GM18870 (cell line): Measurements from ENCODE around the gene SMYD5.

Source experiments
- ATAC-seq: cut with Tn5 transposase; IDR thresholded peaks from one replicate; pipeline ENCODE4 v1.9.1; 2021; ENCODE audit warnings: moderate library complexity; ENCODE audit not compliant: unreplicated experiment

SMYD5 gene

DNA sequence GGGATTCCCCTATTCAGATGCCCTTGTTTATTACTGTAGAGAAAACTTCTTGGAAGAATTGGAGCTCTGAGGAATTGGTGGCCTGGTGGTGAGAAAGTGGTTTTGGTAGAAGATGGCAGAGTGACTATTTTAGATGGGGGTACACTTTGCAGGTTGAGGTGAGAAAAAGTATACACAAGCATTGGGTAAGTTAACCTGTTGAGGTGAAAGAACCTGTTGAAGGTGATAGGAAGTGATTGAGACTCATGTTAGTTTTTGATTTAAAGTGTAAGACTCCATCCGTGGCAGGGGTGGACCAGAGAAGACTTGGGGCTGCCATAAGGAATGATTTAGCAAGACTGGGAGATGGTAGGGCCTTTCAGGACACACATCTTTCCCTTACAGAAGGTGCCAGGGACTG, 23.1 kb downstream of the SMYD5 start:
- ATAC-seq = no peak

DNA sequence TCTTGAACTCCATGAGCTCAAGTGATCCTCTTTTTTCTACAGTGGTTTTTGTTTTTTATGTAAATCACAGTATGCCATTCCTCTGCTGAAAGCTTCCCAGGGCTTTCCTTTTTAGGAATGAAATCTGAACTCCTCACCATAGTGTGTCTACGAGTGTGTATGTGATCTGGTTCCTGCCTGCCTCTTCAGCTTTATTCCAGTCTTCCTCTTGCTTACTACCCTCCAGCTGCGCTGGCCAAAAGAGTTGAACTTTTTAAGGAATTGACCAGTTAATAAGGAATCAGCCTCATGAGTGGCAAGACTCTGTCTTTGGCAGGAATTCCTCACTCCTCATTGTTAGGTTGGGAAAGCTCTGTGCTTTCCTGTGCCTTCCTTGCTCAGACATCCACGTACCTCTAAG, 24.1 kb downstream of the SMYD5 start:
- ATAC-seq = no peak

DNA sequence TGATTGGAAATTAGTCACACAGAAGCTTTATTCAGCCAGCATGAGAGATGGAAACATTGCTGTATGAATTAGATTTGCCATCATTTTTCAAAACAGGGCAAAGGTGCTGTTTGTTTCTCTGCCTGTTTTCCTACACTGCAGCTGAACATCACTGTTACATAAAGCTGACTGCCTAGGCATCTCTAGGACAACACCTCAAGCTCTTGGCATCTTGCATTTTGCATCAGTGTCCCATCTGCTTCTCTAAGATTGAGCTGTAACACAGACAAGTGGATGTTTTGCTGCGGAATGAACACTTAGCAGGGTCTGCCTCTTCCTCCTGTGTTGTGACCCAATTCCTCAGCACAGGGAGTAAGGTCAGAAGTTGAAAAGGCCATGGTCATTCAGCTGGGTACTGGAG, 24.9 kb downstream of the SMYD5 start:
- ATAC-seq = no peak

DNA sequence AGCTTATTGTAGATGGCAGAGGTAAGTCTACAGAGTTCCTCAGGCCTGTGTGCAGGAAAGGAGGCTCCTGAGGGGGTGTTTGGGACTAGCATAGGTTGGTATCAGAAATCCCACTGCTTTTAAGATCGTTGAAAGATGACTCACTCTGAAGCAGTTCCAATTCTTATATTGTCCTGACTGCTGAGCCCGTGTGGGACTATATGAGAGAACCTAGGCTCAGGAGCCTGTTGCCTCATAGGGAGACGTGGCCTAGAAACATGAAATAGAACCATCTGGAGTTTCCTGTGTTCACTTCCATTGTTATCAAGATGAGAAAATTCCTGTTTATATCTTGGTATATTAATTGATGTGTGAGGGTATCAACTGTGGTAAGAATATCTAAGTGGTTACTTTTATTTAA, 25.7 kb downstream of the SMYD5 start:
- no peak for ATAC-seq

DNA sequence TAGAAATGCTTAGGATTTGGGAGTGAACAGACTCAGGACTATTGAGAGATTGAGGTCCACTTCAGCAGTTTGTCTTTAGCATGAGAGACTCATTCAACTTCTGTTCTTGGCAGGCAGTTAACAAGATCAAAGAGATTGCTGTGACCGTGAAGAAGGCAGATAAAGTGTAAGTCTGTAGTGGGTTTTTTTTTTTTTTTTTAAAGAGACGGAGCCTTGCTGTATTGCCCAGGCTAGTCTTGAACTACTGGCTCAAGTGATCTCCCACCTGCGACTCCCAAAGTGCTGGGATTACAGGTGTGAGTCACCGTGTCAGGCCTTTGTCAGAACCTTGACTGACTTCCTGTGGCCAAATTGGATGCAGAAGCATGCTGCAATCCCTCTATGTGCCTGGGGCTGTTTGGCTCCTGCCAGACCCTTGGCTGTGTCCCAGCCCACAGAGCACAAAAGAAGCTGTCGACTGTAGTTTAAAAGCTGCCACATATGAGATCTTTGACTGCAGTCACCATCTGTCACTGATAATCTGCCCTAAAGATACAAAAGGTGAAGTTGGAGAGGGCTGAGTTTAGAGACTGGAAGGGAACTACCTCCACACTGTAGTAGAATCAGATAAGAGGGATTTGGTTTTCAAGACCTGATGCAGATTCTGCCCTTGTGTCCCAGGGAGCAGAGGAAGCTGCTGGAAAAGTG, 30.0 kb downstream of the SMYD5 start:
- ATAC-seq = no peak

DNA sequence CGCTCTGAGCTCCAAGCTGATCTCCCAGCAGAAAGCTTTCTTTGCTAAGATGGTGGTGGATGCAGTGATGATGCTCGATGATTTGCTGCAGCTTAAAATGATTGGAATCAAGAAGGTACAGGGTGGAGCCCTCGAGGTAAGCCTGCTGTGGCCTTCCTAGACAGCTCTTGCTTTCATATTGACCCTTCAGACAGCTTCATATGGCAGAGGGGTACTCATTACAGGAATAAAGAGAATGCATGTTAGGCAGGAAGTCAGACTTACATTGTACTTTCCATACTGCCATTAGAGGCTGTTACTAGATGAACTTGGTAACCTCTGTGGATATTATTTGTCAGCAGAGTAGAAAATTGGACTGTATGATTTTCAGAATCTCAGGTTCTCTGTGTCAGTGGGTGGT, 30.5 kb downstream of the SMYD5 start:
- no peak for ATAC-seq

DNA sequence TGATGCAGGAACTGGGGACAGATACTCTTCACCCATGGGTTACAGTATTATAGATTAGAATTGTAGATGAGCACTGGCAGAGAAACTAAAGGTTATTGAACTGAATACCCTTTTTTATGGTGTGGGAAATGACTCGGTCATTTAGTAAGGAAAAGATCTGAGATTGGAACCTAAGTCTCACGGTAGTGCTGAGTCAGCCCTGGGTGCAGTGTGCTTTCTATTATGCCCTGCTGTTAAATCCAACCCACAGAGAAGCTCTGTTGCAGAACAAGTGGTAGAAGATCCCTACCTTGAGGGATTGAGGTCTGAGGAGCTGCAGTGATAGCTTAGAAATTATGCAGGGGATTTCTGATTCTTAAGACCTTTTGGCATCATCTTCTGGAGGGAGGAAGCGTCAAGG, 32.8 kb downstream of the SMYD5 start:
- ATAC-seq = no peak

DNA sequence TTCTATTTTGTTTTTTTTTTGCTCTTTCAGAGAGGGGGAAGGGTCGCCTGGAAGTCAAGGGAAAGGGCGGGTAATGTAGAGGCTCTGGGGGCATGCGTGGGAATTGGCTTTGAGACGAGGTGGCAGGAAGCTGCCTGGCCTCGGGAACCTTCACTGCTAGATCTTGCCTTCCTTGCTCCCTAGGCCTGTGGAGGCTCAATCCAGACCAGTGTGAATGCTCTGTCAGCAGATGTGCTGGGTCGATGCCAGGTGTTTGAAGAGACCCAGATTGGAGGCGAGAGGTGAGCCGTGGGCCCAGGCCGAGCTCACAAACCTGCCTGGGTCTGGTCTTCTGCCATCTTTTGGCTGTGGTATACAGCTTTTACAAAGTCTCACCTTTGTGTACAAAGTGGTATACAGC, 35.6 kb downstream of the SMYD5 start:
- no peak for ATAC-seq

DNA sequence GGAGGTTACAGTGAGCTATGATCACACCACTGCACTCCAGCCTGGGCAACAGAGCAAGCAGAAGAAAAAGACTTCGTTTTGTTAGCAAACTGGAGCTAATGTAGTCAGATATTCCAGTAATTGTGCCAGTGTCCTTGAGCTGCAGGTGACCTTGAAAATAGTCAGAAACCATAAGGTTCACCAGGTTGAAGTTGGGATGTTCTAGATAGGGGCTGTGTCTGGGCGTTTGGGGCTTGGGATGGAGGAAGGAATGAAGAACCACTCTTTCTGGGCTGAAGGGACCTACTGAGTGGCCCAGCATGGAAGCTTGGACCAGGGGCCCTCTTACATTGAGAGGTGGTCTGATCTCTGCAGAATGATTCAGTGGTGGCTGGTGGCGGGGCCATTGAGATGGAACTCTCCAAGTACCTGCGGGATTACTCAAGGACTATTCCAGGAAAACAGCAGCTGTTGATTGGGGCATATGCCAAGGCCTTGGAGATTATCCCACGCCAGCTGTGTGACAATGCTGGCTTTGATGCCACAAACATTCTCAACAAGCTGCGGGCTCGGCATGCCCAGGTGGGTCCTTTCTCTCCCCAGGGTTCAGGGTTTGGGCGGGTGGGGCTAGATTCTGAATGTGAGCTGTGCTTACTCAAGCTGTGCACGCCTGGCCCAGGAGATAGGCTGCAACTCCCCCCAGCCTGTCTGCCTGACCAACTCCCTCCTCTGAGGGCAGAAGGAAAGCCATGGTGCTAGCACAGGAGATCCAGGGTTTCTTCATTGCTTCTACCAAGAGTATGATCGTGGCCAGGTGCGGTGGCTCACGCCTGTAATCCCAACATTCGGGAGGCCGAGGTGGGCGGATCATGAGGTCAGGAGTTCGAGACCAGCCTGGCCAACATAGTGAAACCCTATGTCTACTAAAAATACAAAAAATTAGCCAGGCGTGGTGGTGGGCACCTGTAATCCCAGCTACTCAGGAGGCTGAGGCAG, 37.1 kb downstream of the SMYD5 start:
- ATAC-seq = no peak

DNA sequence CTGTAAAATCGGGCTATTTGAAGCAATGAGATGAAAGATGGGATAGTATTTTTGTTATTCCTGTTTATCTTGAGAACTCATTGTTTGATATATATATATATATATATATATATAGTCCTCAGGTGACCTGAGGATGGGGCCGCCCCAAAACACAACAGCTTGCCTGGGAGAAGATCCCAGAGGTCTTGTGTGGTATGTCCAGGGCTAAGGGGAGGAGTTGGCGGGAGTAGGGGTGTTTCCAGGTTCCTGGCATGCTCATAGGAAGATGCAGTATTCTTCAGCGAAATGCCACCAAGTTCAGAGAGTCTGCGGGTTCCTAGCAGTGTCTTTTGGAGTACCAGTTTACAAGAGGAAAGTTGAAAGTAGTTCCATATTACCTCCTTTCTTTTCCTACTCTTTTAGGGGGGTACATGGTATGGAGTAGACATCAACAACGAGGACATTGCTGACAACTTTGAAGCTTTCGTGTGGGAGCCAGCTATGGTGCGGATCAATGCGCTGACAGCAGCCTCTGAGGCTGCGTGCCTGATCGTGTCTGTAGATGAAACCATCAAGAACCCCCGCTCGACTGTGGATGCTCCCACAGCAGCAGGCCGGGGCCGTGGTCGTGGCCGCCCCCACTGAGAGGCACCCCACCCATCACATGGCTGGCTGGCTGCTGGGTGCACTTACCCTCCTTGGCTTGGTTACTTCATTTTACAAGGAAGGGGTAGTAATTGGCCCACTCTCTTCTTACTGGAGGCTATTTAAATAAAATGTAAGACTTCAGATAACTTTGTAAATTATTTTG, 38.4 kb downstream of the SMYD5 start:
- ATAC-seq = no peak

DNA sequence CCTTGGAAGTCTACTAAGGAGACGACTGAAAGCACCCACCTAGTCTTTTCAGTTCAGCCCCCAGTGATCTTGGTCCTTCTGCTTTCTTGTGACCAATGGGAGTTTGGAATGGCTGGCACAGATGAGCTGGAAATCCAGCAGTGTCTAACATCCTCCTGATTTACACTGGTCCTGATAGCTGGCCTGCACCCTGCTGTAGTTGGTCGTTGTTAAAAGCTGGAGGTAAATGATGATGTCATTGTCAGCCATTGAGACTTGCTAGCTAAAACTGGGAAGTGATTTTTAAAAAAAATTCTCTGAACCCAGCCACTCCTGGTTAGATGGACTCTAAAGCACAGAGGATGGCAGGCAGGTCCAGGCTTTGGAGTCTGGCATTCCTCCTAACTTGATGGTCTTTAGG, 39.4 kb downstream of the SMYD5 start:
- ATAC-seq = no peak

DNA sequence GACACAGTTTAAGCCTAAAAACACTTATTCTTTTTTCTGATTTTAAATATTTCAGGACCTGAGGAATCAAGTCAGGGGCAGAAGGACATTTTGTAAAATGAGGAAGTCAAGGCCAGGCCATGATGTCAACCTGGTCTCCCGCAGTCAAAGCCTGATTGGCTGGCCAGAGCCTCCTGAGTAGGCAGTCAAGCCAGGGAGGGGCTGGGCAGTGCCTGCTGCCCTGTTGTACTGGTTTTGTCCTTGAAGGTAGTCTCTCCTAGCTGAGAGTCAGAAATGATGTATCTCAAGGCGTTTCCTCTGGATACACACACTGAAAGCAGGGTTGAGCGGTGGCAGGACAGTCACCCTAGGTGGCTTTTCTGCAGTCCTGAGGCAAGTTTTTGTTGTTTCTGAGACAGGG, 39.9 kb downstream of the SMYD5 start:
- ATAC-seq = no peak

DNA sequence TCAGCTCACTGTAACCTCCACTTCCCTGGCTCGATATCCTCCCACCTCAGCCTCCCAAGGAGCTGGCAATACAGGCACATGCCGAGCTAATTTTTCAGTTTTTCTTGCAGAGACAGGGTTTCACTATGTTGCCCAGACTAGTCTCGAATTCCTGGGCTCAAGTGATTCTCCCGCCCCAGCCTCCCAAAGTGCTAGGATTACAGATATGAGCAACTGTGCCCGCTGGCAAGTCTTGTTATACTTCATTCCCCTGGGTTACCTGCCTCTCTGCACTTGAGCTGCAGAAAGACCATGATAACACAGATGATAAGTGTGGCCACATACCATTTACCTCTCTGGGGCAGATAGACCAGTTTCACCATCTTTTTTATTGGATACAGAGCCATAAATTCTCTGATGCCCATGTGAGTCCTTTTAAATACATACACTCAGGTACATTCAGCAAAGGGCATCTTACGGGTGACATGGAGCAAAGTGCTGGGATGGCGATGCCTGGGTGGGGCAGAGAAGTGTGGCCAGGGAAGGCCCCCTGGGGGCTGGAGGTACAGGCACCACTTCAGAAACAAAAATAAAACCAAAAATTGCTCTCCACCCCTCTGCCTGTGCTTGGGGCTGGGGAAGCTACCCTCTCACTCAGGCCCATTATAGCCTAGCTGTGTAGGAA, 40.4 kb downstream of the SMYD5 start:
- no peak for ATAC-seq

DNA sequence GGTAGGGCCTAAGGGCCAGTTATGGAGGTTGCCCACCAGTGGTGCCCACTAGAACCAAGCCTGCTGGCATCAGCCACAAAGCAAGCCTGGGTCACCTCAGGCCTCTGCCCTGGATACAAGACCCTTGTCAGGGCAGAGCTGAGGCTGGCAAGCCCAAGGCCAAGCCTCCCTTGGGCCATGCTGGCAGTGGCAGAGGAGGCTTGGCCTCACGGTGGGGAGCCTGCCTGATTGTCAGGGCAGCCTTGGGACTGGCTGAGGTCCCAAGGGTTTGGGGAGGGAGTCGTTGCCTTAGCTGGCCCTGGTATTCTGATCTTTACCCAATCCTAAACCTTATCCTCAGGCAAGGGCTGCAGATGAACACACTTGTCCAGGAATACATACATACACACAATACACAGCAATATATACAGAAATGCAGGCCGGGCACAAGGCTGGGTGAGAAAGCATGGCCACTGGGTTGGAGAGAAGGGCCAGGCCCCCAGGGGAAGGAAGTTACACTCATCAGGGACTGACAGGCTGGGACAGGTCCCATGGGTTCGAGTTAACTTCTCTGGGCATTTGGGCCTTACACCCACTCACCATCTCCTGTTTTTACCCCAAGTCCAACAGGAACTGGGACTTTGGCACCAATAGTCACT, 41.1 kb downstream of the SMYD5 start:
- no peak for ATAC-seq

DNA sequence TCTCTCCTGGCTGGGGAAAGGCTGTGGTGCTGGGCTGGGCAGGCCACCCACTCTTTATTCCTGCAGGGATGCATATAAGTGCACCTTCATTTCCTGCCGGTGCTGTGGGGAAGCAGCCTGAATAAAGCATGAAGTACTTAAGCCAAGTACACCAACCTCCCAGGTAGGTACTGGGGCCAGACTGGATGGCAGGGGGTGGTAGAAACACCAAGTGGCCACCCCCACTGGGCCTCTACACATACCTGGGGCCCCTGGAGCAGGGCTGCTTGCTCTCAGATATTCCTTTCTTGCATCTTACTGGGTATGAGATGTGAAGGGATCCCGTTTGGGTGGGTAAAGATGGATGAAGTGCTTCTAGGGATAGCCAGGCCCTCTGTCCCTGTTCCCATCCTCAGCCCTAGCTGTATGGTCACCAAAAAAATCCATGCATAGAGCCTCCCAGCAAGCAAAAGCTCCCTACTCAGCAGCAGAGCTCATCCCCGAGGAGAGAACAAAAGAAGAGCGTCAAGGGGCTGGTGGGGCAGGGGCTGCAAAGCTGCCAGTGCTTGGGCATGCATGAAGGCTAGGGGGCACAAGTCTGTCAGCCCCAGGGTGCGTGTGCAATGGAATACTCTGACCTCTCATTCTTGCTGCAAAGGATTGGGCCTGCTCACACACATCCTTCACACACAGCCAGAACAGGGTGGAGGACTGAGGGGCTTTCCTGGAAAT, 42.0 kb downstream of the SMYD5 start:
- no peak for ATAC-seq

DNA sequence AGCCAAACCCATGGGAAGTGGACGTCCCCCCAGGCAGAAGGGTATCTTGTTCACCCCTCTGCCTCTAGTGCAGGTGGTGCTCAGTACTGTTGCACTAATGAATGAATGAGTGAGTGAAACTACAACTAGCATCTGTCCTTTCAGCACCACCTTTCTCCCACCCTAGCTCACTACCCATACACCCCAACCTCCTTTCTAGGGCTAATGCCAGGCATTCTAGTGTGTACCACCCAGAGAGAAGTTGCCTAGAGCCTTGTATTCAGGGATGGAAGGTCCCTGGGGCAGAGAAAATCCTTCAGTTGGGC, 42.5 kb downstream of the SMYD5 start:
- no peak for ATAC-seq

DNA sequence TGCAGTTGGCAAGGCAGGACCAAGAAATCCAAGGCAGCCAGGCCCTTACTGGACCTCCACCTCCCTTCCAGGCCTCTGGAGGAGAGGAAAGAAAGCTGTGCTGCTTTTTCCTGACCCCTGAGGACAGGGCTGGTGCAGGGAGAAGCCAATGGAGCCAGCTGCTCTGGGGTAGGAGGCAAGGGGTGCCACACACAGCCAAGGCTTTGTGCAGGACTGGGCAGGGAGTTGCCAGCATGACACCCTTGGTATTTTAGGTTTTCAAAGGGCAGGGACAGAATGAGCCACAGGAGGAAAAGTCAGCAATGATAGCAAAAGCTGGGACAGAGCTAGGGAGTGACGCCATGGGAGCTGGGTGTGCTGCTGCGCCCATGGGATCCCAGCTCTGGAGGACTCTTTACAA, 43.0 kb downstream of the SMYD5 start:
- no peak for ATAC-seq

DNA sequence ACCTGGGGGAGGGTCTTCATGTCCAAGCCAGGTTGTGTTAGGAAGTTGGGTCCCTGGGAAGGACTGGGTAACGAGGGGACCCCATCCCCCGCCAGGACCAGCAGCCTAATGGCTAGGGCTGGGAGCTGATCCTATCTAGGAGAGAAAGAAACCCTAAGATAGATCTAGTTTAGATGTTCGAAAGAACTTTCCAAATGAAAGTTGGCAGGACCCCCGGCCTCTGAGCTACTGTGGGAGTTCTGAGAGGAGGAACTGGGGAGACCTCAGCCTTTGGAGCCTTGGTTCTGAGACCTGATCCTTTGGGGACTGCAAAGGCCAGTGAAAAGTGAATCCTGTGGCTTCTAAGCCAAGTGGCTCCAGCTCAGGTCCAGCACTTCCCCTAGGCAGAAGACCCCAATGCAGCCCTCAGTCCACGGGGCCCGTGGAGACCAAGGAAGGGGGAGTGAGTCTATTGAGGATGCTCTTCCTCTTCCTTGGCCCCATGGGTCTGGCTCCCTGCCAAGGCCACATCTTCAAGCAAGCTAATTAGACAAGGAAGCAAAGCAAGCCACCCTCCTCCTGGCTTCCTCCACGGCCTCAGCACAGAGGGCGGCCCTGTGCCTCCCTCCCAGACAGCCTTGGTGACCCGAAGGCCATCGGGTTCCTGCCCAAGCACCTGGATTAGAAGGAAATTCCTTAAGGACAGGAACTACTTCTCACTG, 43.5 kb downstream of the SMYD5 start:
- no peak for ATAC-seq

DNA sequence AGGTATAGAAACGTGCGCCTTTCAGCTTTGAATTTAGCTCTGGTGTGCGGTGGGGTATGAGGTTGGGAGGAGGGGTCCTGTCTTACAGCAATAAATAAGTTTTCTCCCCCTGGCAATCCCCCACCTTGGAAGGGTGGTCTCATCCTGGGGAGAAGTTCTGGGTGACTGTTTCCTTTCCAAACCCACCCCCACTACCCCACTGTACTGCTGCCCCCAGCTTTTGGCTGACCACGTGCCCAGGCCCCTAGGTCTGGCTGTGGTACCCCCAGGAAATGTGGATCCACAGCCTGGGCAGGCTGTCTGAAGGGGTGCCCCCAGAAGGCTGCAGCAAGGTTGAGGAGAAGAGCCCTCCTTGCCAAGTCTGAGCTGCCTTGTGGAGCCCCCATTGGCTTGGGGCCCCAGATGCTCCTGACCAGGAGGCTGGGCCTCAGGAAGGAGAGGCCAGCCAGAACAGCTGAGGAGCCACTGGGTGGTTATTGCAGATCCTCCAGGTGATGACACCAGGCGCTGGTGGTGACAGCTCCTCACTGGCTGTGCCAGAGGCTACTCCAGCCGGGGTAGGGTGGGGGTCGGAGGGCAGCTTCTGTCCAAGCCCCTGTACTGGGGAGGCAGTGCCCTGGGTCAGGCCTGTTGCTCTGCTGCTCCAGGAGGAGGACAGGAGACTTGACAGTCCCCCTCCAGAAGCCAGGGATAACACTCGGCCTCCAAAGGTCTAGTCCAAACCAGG, 44.3 kb downstream of the SMYD5 start:
- ATAC-seq = no peak
